ENCODE data around the gene MAPK4. TPM values are rescaled to one million over a fixed set of nuclear protein-coding genes. Genes with fewer than 3 reads are reported as not detected.

MAPK4 gene
- total RNA-seq, 3 donors from 2014 or later = 0.64 to 1.9 (median 1.3) TPM

GRCh38 chr18:50654211-50654610 is 94.3 kb downstream of the MAPK4 start:
- Histone ChIP-seq H3K27me3 (no peaks in the 10 kb centered on the region), H3K27ac (no peak overlapping the region), H3K4me1 (no peaks in the 10 kb centered on the region), H3K9me3 (no peaks in the 10 kb centered on the region), H3K4me3 (no peak overlapping the region), H3K36me3 (no peaks in the 10 kb centered on the region)
- intact Hi-C loops (cut with DNase I; ENCODE audit: low total_unique reads) = no loop called here
- TF ChIP-seq CTCF (IDR thresholded peaks at IDR 0.05) (no peak), POLR2A (IDR thresholded peaks at IDR 0.05) (no peak), POLR2AphosphoS5 (IDR thresholded peaks at IDR 0.05) (no peak)
- no peak for DNase-seq (ENCODE audit: low spot score in 2 of 2)

GRCh38 chr18:50654658-50655550 is 95.0 kb downstream of the MAPK4 start:
- Histone ChIP-seq H3K4me3 (no peak overlapping the region), H3K4me1 (no peaks in the 10 kb centered on the region), H3K27me3 (no peaks in the 10 kb centered on the region), H3K36me3 (no peaks in the 10 kb centered on the region), H3K9me3 (no peaks in the 10 kb centered on the region), H3K27ac (no peak overlapping the region)
- no peak for DNase-seq (ENCODE audit: low spot score in 2 of 2)
- TF ChIP-seq CTCF (IDR thresholded peaks at IDR 0.05) (no peak), POLR2AphosphoS5 (IDR thresholded peaks at IDR 0.05) (no peak), POLR2A (IDR thresholded peaks at IDR 0.05) (no peak)
- intact Hi-C loops (cut with DNase I; ENCODE audit: low total_unique reads) = no loop called here

DNA sequence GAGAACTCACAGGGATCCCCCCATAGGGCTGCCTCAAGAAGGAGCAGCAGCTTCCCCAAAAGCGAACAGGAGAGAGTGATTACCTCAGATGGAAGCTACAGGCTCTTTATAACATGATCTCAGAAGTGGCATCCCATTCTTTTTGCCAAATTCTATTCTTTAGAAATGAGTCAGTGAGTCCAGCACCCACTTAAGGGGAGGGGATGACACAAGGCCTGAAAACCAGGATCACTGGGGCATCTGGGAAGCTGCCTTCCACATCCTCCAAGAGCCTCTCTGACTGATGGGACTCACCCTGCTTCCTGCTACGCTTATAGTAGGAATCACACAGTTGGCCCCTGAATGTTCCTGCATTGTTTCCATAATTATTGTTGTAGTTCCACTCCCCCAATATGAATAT is 96.5 kb downstream of the MAPK4 start:
- Histone ChIP-seq H3K9me3 (peaks cover 0 to under 1% of the 10 kb centered on the region in 2 donors), H3K27ac (no peak overlapping the region), H3K4me3 (no peak overlapping the region), H3K4me1 (no peaks in the 10 kb centered on the region), H3K27me3 (no peaks in the 10 kb centered on the region), H3K36me3 (no peaks in the 10 kb centered on the region)
- TF ChIP-seq POLR2A (IDR thresholded peaks at IDR 0.05) = no peak
- no peak for TF ChIP-seq CTCF (IDR thresholded peaks at IDR 0.05)
- no peak for TF ChIP-seq POLR2AphosphoS5 (IDR thresholded peaks at IDR 0.05)
- intact Hi-C loops (cut with DNase I; ENCODE audit: low total_unique reads) = no loop called here
- DNase-seq (ENCODE audit: low spot score in 2 of 2) = no peak

DNA sequence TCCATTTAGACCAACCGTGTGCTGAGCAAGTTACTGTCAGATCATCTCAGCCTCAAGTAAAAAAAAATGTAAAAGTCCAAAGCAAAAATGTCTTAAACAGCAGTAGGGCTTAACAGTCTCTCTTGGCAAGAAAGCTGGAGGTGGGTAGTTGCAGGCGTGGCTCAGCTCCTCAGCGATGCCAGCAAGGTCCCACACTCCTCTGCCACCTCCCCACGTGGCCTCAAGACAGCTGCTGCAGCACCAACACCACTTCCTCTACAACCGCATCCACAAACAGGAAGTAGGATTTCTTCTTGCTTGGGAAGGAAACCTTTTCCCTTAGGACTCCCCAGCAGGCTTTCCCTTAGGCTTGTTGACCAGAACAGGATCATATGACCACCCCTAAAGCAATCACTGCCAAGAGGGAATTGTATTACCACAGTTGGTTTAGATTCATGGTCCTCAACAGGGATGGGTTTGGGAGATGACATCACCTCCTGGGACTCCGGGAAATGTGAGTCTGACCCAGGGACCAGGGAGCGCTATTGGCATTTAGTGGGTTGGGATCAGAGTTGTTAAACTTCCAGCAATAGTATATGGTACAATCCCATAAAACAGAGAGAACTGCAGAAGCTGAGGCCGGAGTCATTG is 97.1 kb downstream of the MAPK4 start:
- Histone ChIP-seq H3K36me3 (no peaks in the 10 kb centered on the region), H3K27ac (no peak overlapping the region), H3K4me1 (no peaks in the 10 kb centered on the region), H3K27me3 (no peaks in the 10 kb centered on the region), H3K4me3 (no peak overlapping the region), H3K9me3 (peaks cover 0 to 6% of the 10 kb centered on the region in 2 donors)
- TF ChIP-seq POLR2A (IDR thresholded peaks at IDR 0.05) = no peak
- no peak for TF ChIP-seq POLR2AphosphoS5 (IDR thresholded peaks at IDR 0.05)
- TF ChIP-seq CTCF (IDR thresholded peaks at IDR 0.05) = no peak
- no peak for DNase-seq (ENCODE audit: low spot score in 2 of 2)
- intact Hi-C loops (cut with DNase I; ENCODE audit: low total_unique reads) = no loop called here

GRCh38 chr18:50658601-50659000 is 98.7 kb downstream of the MAPK4 start:
- intact Hi-C loops (cut with DNase I; ENCODE audit: low total_unique reads) = no loop called here
- Histone ChIP-seq H3K4me1 (no peaks in the 10 kb centered on the region), H3K27ac (no peak overlapping the region), H3K27me3 (no peaks in the 10 kb centered on the region), H3K9me3 (peaks cover 0 to 10% of the 10 kb centered on the region in 2 donors), H3K4me3 (no peak overlapping the region), H3K36me3 (no peaks in the 10 kb centered on the region)
- no peak for TF ChIP-seq POLR2AphosphoS5 (IDR thresholded peaks at IDR 0.05)
- no peak for DNase-seq (ENCODE audit: low spot score in 2 of 2)

Measured in breast epithelium (tissue), 4 donors.